ENCODE results near the gene HNRNPUL1. TPM values are rescaled to one million over a fixed set of nuclear protein-coding genes. Genes with fewer than 3 reads are reported as not detected.
A peak's percentile ranks its signal among the peaks of the same experiment; 100 is the strongest.
"Not testable (repeated sequence)": the region's sequence is repeated elsewhere in the genome, so short reads cannot be mapped to it uniquely, and the experiment has no call there.

Gene HNRNPUL1
- total RNA-seq, 2 donors from 2014 or later, result 286 to 496 TPM

GRCh38 chr19:41229338-41229737 is 34.8 kb upstream of the HNRNPUL1 start:
- not testable (repeated sequence) for H3K36me3 Mint-ChIP-seq; H3K9me3 Mint-ChIP-seq; ATAC-seq; H3K27ac Mint-ChIP-seq; DNase-seq (ENCODE audit: low spot score in 2 of 2)

- ATAC-seq, result no peak
- Mint-ChIP-seq H3K27ac (no peak overlapping the region), H3K9me3 (no peaks in the 10 kb centered on the region), H3K36me3 (no peaks in the 10 kb centered on the region)
- DNase-seq (ENCODE audit: low spot score in 2 of 2), result no peak
These were observed 33.9 kb upstream of the HNRNPUL1 start for GRCh38 chr19:41230067-41230857.

GRCh38 chr19:41232686-41233085 is 31.5 kb upstream of the HNRNPUL1 start:
- no peaks in the 10 kb centered on the region for H3K9me3 Mint-ChIP-seq
- DNase-seq (ENCODE audit: low spot score in 2 of 2), result no peak
- no peak for ATAC-seq
- no peaks in the 10 kb centered on the region for H3K36me3 Mint-ChIP-seq
- H3K27ac Mint-ChIP-seq, result no peak overlapping the region

- H3K9me3 Mint-ChIP-seq, result no peaks in the 10 kb centered on the region
- no peaks in the 10 kb centered on the region for H3K36me3 Mint-ChIP-seq
- ATAC-seq (no peak), DNase-seq (ENCODE audit: low spot score in 2 of 2) (no peak)
- no peak overlapping the region for H3K27ac Mint-ChIP-seq
These were observed 30.4 kb upstream of the HNRNPUL1 start for GRCh38 chr19:41233748-41234240.

GRCh38 chr19:41234512-41235168 is 29.5 kb upstream of the HNRNPUL1 start:
- Mint-ChIP-seq H3K36me3 (no peaks in the 10 kb centered on the region), H3K27ac (no peak overlapping the region), H3K9me3 (no peaks in the 10 kb centered on the region)
- DNase-seq (ENCODE audit: low spot score in 2 of 2) (no peak), ATAC-seq (no peak)

- Mint-ChIP-seq H3K36me3 (no peaks in the 10 kb centered on the region), H3K27ac (no peak overlapping the region), H3K9me3 (no peaks in the 10 kb centered on the region)
- ATAC-seq, result no peak
- no peak for DNase-seq (ENCODE audit: low spot score in 2 of 2)
These were observed 28.7 kb upstream of the HNRNPUL1 start for GRCh38 chr19:41235480-41235879.

- ATAC-seq, result no peak
- no peak overlapping the region for H3K27ac Mint-ChIP-seq
- no peaks in the 10 kb centered on the region for H3K9me3 Mint-ChIP-seq
- DNase-seq (ENCODE audit: low spot score in 2 of 2), result no peak
- no peaks in the 10 kb centered on the region for H3K36me3 Mint-ChIP-seq
These were observed 25.9 kb upstream of the HNRNPUL1 start for GRCh38 chr19:41238244-41238643.

- ATAC-seq (no peak), DNase-seq (ENCODE audit: low spot score in 2 of 2) (no peak)
- Mint-ChIP-seq H3K36me3 (no peaks in the 10 kb centered on the region), H3K9me3 (no peaks in the 10 kb centered on the region), H3K27ac (no peak overlapping the region)
These were observed 24.8 kb upstream of the HNRNPUL1 start for GRCh38 chr19:41239363-41239762.

GRCh38 chr19:41239961-41240574 is 24.1 kb upstream of the HNRNPUL1 start:
- Mint-ChIP-seq H3K36me3 (no peaks in the 10 kb centered on the region), H3K27ac (no peak overlapping the region), H3K9me3 (no peaks in the 10 kb centered on the region)
- ATAC-seq, result no peak
- no peak for DNase-seq (ENCODE audit: low spot score in 2 of 2)

GRCh38 chr19:41241859-41242258 is 22.3 kb upstream of the HNRNPUL1 start:
- DNase-seq (ENCODE audit: low spot score in 2 of 2) (no peak), ATAC-seq (no peak)
- Mint-ChIP-seq H3K36me3 (no peaks in the 10 kb centered on the region), H3K9me3 (no peaks in the 10 kb centered on the region), H3K27ac (no peak overlapping the region)

GRCh38 chr19:41244117-41244516 is 20.1 kb upstream of the HNRNPUL1 start:
- Mint-ChIP-seq H3K27ac (no peak overlapping the region), H3K9me3 (no peaks in the 10 kb centered on the region), H3K36me3 (no peaks in the 10 kb centered on the region)
- no peak for ATAC-seq
- no peak for DNase-seq (ENCODE audit: low spot score in 2 of 2)

- no peak overlapping the region for H3K27ac Mint-ChIP-seq
- H3K36me3 Mint-ChIP-seq, result no peaks in the 10 kb centered on the region
- DNase-seq (ENCODE audit: low spot score in 2 of 2), result no peak
- no peak for ATAC-seq
- no peaks in the 10 kb centered on the region for H3K9me3 Mint-ChIP-seq
These were observed 18.3 kb upstream of the HNRNPUL1 start for GRCh38 chr19:41245843-41246242.

GRCh38 chr19:41248895-41249294 is 15.3 kb upstream of the HNRNPUL1 start:
- no peak for ATAC-seq
- Mint-ChIP-seq H3K9me3 (no peaks in the 10 kb centered on the region), H3K36me3 (no peaks in the 10 kb centered on the region), H3K27ac (peak overlapping the region in 1 of 2 donors; percentile 53)
- DNase-seq (ENCODE audit: low spot score in 2 of 2), result no peak

- ATAC-seq (no peak), DNase-seq (ENCODE audit: low spot score in 2 of 2) (no peak)
- Mint-ChIP-seq H3K27ac (no peak overlapping the region), H3K9me3 (no peaks in the 10 kb centered on the region), H3K36me3 (no peaks in the 10 kb centered on the region)
These were observed 14.3 kb upstream of the HNRNPUL1 start for GRCh38 chr19:41249707-41250423.

- no peaks in the 10 kb centered on the region for H3K36me3 Mint-ChIP-seq
- no peak for DNase-seq (ENCODE audit: low spot score in 2 of 2)
- no peaks in the 10 kb centered on the region for H3K9me3 Mint-ChIP-seq
- ATAC-seq, result no peak
- no peak overlapping the region for H3K27ac Mint-ChIP-seq
These were observed 10.5 kb upstream of the HNRNPUL1 start for GRCh38 chr19:41253660-41254059.

- H3K36me3 Mint-ChIP-seq, result no peaks in the 10 kb centered on the region
- H3K27ac Mint-ChIP-seq, result peak overlapping the region in 1 of 2 donors; percentile 41
- ATAC-seq (no peak), DNase-seq (ENCODE audit: low spot score in 2 of 2) (no peak)
- H3K9me3 Mint-ChIP-seq, result no peaks in the 10 kb centered on the region
These were observed 9.0 kb upstream of the HNRNPUL1 start for GRCh38 chr19:41255171-41255570.
